HEK293 (cell line): ENCODE data around the gene ZNF616.

Source experiments
- BCL11A ChIP-seq: fragments of 450-650 bp; formaldehyde crosslinking; IDR thresholded peaks from 2 replicates; pipeline ENCODE4 v1.5.1; 2016; ENCODE audit warnings: low read depth, missing biosample characterization, missing genetic modification characterization
- GFI1B ChIP-seq: fragments of 450-650 bp; formaldehyde crosslinking; IDR thresholded peaks from 2 replicates; pipeline ENCODE4 v1.5.1; 2016; ENCODE audit warnings: missing biosample characterization, missing genetic modification characterization
- KLF16 ChIP-seq: fragments of 450-650 bp; formaldehyde crosslinking; IDR thresholded peaks from 2 replicates; pipeline ENCODE4 v1.5.1; 2017; ENCODE audit warnings: missing biosample characterization, missing genetic modification characterization
- KLF8 ChIP-seq: fragments of 450-650 bp; formaldehyde crosslinking; IDR thresholded peaks from 2 replicates; pipeline ENCODE4 v1.5.1; 2016; ENCODE audit warnings: missing biosample characterization, missing genetic modification characterization
- MEIS1 ChIP-seq: sonication (generic); formaldehyde crosslinking; IDR thresholded peaks from 2 replicates; pipeline ENCODE4 v1.8.1; 2022; ENCODE audit warnings: missing genetic modification reagents, mild to moderate bottlenecking, borderline replicate concordance
- ZBTB48 ChIP-seq: fragments of 450-650 bp; formaldehyde crosslinking; IDR thresholded peaks from 2 replicates; pipeline ENCODE4 v1.5.1; 2016; ENCODE audit warnings: missing biosample characterization, missing genetic modification characterization
- ZBTB8A ChIP-seq: fragments of 450-650 bp; formaldehyde crosslinking; IDR thresholded peaks from 2 replicates; pipeline ENCODE4 v1.5.1; 2016; ENCODE audit warnings: missing biosample characterization, missing genetic modification characterization
- ZFP41 ChIP-seq: fragments of 450-650 bp; formaldehyde crosslinking; IDR thresholded peaks from 2 replicates; pipeline ENCODE4 v1.5.1; 2016; ENCODE audit warnings: missing biosample characterization, missing genetic modification characterization, borderline replicate concordance
- ZNF114 ChIP-seq: fragments of 450-650 bp; formaldehyde crosslinking; IDR thresholded peaks from 2 replicates; pipeline ENCODE4 v1.5.0; 2017; ENCODE audit warnings: missing biosample characterization, missing genetic modification characterization
- ZNF24 ChIP-seq: fragments of 450-650 bp; formaldehyde crosslinking; IDR thresholded peaks from 2 replicates; pipeline ENCODE4 v1.5.1; 2016; ENCODE audit warnings: missing biosample characterization, missing genetic modification characterization
- ZNF266 ChIP-seq: fragments of 450-650 bp; formaldehyde crosslinking; IDR thresholded peaks from 2 replicates; pipeline ENCODE4 v1.5.1; 2016; ENCODE audit warnings: missing biosample characterization, missing genetic modification characterization, low read depth
- ZNF416 ChIP-seq: fragments of 450-650 bp; formaldehyde crosslinking; IDR thresholded peaks from 2 replicates; pipeline ENCODE4 v1.5.1; 2016; ENCODE audit warnings: missing biosample characterization, missing genetic modification characterization
- ZNF596 ChIP-seq: fragments of 450-650 bp; IDR thresholded peaks from 2 replicates; pipeline ENCODE4 v1.5.0; 2018; ENCODE audit warnings: missing biosample characterization, mild to moderate bottlenecking, missing genetic modification characterization, moderate library complexity
- ZNF621 ChIP-seq: fragments of 450-650 bp; formaldehyde crosslinking; IDR thresholded peaks from 2 replicates; pipeline ENCODE4 v1.5.1; 2017; ENCODE audit warnings: missing biosample characterization, missing genetic modification characterization
- TF ChIP-seq, protein P1 (sequence below): fragments of 450-650 bp; formaldehyde crosslinking; conservative IDR thresholded peaks from 2 replicates; pipeline ENCODE4 v1.5.1; 2016; ENCODE audit warnings: low read depth, missing biosample characterization, missing genetic modification characterization
- TF ChIP-seq, protein P2 (sequence below): fragments of 450-650 bp; formaldehyde crosslinking; IDR thresholded peaks from 2 replicates; pipeline ENCODE4 v1.5.1; 2016; ENCODE audit warnings: missing biosample characterization, missing genetic modification characterization
- TF ChIP-seq, protein P3 (sequence below): fragments of 450-650 bp; formaldehyde crosslinking; IDR thresholded peaks from 2 replicates; pipeline ENCODE4 v1.5.1; 2016; ENCODE audit warnings: missing biosample characterization, missing genetic modification characterization, low read depth
- TF ChIP-seq, protein P4 (sequence below): fragments of 450-650 bp; formaldehyde crosslinking; IDR thresholded peaks from 2 replicates; pipeline ENCODE4 v1.5.1; 2016; ENCODE audit warnings: missing biosample characterization, missing genetic modification characterization
- TF ChIP-seq, protein P5 (sequence below): fragments of 450-650 bp; formaldehyde crosslinking; conservative IDR thresholded peaks from 2 replicates; pipeline ENCODE4 v1.5.1; 2016; ENCODE audit warnings: low read depth, missing biosample characterization, missing genetic modification characterization
- TF ChIP-seq, protein P6 (sequence below): fragments of 450-650 bp; formaldehyde crosslinking; IDR thresholded peaks from 2 replicates; pipeline ENCODE4 v1.5.1; 2017; ENCODE audit warnings: missing biosample characterization, missing genetic modification characterization

The ZNF616 gene

DNA sequence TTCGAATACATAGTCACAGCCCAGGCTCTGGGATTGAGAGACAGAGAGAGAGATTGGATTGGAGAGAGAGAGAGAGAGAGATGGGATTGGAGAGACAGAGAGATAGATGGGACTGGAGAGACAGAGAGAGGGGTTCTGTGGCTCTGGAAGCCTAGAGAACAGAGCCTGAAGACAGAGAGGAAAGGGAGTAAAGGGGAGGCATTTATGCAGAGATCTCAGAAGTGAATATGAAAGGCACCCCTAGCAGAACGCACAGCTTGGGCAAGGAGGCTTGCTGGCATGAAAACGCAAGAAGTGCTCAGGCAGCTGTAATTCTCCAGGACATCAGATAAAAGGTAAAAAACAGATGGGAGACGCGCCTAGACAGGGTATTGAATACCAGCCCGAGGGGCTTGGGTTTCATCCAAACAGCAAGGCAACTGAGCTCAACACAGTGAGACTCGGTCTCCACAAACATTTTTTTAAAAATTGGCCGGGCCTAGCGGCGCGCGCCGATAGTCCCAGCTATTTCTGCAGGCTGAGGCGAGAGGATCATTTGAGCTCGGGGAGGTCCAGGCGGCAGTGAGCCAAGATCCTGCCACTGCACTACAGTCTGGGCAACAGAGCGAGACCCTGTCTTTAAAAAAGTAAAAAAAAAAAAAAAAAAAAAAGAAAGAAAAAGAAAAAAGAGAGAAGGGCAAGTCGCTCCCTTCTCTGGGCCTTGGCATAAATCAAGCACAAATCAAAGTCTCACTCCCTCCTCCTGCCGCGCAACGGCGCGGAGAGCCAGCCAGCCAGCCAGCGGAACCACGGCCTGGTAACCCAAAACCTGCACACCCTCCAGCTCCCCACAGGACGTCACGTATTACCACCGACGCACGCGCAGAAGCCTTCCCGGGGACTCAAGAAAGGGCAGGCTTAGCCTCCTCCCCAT lies 49.3 kb upstream of the ZNF616 start (continued):
- TF ChIP-seq KLF16 (tag by site-specific recombination) (peak; percentile 15; the same call in 1 of the 2 replicates), ZNF114 (tag by site-specific recombination) (no peak), ZNF621 (tag by site-specific recombination) (no peak), ZNF596 (tag by site-specific recombination) (peak; percentile 74; the same call in 1 of the 2 replicates), ZBTB48 (no peak), ZNF416 (tag by site-specific recombination) (no peak), ZNF266 (tag by site-specific recombination) (no peak), ZBTB8A (tag by site-specific recombination) (peak; percentile 22; the same call in 1 of the 2 replicates), ZFP41 (tag by site-specific recombination) (no peak), BCL11A (tag by site-specific recombination) (no peak), MEIS1 (CRISPR knock-in tag) (no peak), KLF8 (tag by site-specific recombination) (0 out of 2 replicates have a peak, but pooled peaks have one; percentile 16), ZNF24 (peak; percentile 30; the same call in 1 of the 2 replicates), GFI1B (tag by site-specific recombination) (peak; percentile 87)
- TF ChIP-seq, protein P1, sequence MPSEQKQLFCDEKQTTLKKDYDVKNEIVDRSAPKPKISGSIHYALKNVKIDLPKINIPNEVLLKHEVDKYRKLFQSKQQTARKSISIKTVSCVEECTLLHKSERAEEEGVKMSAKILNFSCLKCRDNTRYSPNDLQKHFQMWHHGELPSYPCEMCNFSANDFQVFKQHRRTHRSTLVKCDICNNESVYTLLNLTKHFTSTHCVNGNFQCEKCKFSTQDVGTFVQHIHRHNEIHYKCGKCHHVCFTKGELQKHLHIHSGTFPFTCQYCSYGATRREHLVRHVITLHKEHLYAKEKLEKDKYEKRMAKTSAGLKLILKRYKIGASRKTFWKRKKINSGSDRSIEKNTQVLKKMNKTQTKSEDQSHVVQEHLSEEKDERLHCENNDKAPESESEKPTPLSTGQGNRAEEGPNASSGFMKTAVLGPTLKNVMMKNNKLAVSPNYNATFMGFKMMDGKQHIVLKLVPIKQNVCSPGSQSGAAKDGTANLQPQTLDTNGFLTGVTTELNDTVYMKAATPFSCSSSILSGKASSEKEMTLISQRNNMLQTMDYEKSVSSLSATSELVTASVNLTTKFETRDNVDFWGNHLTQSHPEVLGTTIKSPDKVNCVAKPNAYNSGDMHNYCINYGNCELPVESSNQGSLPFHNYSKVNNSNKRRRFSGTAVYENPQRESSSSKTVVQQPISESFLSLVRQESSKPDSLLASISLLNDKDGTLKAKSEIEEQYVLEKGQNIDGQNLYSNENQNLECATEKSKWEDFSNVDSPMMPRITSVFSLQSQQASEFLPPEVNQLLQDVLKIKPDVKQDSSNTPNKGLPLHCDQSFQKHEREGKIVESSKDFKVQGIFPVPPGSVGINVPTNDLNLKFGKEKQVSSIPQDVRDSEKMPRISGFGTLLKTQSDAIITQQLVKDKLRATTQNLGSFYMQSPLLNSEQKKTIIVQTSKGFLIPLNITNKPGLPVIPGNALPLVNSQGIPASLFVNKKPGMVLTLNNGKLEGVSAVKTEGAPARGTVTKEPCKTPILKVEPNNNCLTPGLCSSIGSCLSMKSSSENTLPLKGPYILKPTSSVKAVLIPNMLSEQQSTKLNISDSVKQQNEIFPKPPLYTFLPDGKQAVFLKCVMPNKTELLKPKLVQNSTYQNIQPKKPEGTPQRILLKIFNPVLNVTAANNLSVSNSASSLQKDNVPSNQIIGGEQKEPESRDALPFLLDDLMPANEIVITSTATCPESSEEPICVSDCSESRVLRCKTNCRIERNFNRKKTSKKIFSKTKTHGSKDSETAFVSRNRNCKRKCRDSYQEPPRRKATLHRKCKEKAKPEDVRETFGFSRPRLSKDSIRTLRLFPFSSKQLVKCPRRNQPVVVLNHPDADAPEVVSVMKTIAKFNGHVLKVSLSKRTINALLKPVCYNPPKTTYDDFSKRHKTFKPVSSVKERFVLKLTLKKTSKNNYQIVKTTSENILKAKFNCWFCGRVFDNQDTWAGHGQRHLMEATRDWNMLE (tag by site-specific recombination), result no peak; the same call in 1 of the 2 replicates
- TF ChIP-seq, protein P2, sequence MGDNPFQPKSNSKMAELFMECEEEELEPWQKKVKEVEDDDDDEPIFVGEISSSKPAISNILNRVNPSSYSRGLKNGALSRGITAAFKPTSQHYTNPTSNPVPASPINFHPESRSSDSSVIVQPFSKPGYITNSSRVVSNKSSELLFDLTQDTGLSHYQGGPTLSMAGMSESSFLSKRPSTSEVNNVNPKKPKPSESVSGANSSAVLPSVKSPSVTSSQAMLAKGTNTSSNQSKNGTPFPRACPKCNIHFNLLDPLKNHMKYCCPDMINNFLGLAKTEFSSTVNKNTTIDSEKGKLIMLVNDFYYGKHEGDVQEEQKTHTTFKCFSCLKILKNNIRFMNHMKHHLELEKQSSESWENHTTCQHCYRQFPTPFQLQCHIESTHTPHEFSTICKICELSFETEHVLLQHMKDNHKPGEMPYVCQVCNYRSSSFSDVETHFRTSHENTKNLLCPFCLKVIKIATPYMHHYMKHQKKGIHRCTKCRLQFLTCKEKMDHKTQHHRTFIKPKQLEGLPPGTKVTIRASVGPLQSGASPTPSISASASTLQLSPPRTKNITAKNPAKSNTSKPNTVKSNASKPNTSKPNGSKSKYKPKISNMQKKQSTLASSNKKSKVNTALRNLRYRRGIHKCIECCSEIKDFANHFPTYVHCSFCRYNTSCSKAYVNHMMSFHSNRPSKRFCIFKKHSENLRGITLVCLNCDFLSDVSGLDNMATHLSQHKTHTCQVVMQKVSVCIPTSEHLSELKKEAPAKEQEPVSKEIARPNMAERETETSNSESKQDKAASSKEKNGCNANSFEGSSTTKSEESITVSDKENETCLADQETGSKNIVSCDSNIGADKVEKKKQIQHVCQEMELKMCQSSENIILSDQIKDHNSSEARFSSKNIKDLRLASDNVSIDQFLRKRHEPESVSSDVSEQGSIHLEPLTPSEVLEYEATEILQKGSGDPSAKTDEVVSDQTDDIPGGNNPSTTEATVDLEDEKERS (tag by site-specific recombination), result 0 out of 2 replicates have a peak, but pooled peaks have one; percentile 11
- TF ChIP-seq, protein P3, sequence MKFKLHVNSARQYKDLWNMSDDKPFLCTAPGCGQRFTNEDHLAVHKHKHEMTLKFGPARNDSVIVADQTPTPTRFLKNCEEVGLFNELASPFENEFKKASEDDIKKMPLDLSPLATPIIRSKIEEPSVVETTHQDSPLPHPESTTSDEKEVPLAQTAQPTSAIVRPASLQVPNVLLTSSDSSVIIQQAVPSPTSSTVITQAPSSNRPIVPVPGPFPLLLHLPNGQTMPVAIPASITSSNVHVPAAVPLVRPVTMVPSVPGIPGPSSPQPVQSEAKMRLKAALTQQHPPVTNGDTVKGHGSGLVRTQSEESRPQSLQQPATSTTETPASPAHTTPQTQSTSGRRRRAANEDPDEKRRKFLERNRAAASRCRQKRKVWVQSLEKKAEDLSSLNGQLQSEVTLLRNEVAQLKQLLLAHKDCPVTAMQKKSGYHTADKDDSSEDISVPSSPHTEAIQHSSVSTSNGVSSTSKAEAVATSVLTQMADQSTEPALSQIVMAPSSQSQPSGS (tag by site-specific recombination), result no peak
- TF ChIP-seq, protein P4, sequence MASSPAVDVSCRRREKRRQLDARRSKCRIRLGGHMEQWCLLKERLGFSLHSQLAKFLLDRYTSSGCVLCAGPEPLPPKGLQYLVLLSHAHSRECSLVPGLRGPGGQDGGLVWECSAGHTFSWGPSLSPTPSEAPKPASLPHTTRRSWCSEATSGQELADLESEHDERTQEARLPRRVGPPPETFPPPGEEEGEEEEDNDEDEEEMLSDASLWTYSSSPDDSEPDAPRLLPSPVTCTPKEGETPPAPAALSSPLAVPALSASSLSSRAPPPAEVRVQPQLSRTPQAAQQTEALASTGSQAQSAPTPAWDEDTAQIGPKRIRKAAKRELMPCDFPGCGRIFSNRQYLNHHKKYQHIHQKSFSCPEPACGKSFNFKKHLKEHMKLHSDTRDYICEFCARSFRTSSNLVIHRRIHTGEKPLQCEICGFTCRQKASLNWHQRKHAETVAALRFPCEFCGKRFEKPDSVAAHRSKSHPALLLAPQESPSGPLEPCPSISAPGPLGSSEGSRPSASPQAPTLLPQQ (tag by site-specific recombination), result peak; percentile 49; the same call in 1 of the 2 replicates
- TF ChIP-seq, protein P5, sequence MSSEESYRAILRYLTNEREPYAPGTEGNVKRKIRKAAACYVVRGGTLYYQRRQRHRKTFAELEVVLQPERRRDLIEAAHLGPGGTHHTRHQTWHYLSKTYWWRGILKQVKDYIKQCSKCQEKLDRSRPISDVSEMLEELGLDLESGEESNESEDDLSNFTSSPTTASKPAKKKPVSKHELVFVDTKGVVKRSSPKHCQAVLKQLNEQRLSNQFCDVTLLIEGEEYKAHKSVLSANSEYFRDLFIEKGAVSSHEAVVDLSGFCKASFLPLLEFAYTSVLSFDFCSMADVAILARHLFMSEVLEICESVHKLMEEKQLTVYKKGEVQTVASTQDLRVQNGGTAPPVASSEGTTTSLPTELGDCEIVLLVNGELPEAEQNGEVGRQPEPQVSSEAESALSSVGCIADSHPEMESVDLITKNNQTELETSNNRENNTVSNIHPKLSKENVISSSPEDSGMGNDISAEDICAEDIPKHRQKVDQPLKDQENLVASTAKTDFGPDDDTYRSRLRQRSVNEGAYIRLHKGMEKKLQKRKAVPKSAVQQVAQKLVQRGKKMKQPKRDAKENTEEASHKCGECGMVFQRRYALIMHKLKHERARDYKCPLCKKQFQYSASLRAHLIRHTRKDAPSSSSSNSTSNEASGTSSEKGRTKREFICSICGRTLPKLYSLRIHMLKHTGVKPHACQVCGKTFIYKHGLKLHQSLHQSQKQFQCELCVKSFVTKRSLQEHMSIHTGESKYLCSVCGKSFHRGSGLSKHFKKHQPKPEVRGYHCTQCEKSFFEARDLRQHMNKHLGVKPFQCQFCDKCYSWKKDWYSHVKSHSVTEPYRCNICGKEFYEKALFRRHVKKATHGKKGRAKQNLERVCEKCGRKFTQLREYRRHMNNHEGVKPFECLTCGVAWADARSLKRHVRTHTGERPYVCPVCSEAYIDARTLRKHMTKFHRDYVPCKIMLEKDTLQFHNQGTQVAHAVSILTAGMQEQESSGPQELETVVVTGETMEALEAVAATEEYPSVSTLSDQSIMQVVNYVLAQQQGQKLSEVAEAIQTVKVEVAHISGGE (tag by site-specific recombination), result peak; percentile 64
- TF ChIP-seq, protein P6, sequence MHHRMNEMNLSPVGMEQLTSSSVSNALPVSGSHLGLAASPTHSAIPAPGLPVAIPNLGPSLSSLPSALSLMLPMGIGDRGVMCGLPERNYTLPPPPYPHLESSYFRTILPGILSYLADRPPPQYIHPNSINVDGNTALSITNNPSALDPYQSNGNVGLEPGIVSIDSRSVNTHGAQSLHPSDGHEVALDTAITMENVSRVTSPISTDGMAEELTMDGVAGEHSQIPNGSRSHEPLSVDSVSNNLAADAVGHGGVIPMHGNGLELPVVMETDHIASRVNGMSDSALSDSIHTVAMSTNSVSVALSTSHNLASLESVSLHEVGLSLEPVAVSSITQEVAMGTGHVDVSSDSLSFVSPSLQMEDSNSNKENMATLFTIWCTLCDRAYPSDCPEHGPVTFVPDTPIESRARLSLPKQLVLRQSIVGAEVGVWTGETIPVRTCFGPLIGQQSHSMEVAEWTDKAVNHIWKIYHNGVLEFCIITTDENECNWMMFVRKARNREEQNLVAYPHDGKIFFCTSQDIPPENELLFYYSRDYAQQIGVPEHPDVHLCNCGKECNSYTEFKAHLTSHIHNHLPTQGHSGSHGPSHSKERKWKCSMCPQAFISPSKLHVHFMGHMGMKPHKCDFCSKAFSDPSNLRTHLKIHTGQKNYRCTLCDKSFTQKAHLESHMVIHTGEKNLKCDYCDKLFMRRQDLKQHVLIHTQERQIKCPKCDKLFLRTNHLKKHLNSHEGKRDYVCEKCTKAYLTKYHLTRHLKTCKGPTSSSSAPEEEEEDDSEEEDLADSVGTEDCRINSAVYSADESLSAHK, result no peak
